Measurements from ENCODE around the gene CHST11.

GRCh38 chr12:104502638-104503037 lies 45.9 kb downstream of the CHST11 start:
- TF ChIP-seq EZH2 (IDR thresholded peaks at IDR 0.05) (no peak), POLR2AphosphoS5 (IDR thresholded peaks at IDR 0.05; ENCODE audit: borderline replicate concordance, low read depth, low read length) (peak; percentile 38; the same call in 1 of the 2 replicates), FOXP2 (optimal IDR thresholded peaks at IDR 0.05; ENCODE audit: control extremely low read depth, extremely low read length, insufficient read depth) (no peak)
